Activated B cell treated with CpG ODN at 0.5 μM for 24 hours (primary cell): ENCODE data around the gene GPRC5C. TPM values are rescaled to one million over a fixed set of nuclear protein-coding genes. Genes with fewer than 3 reads are reported as not detected.
A peak's percentile ranks its signal among the peaks of the same experiment; 100 is the strongest.

Experiments
- ATAC-seq: fragments of 200-7000 bp; cut with Tn5 transposase; one replicate; pipeline ENCODE4 v1.10.0; 2021; ENCODE audit warnings: low read depth, mild to moderate bottlenecking, moderate library complexity
- CTCF ChIA-PET: fragments of 350-600 bp; sonication (Branson Sonifier 250); formaldehyde crosslinking; loops from one replicate; lab custom pipeline; 2021; ENCODE audit warnings: antibody characterized with exemption; lab: Charles Lee
- POLR2A ChIA-PET: fragments of 350-600 bp; sonication (Branson Sonifier 250); formaldehyde crosslinking; loops from one replicate; lab custom pipeline; 2021; ENCODE audit warnings: antibody characterized with exemption; lab: Charles Lee
- DNase-seq: peaks from one replicate; pipeline ENCODE4 v3.0.0; 2022
- H3K27ac Mint-ChIP-seq: one replicate; pipeline ENCODE4 v1.8.0; 2020; ENCODE audit warnings: mixed read lengths
- H3K27me3 Mint-ChIP-seq: one replicate; pipeline ENCODE4 v1.8.0; 2021; ENCODE audit warnings: mixed read lengths
- H3K36me3 Mint-ChIP-seq: one replicate; pipeline ENCODE4 v1.8.0; 2021; ENCODE audit warnings: low read depth, mixed read lengths
- H3K4me1 Mint-ChIP-seq: one replicate; pipeline ENCODE4 v1.8.0; 2021; ENCODE audit warnings: mixed read lengths
- H3K4me3 Mint-ChIP-seq: one replicate; pipeline ENCODE4 v1.8.0; 2020; ENCODE audit warnings: mild to moderate bottlenecking, mixed read lengths
- H3K9me3 Mint-ChIP-seq: one replicate; pipeline ENCODE4 v1.8.0; 2020; ENCODE audit warnings: mixed read lengths
- intact Hi-C: fragments of 100-400 bp; cut with micrococcal nuclease; formaldehyde crosslinking; loops from one replicate; pipeline ENCODE4 v1.15.1; 2024
- total RNA-seq: library from RNA; stranded (reverse); gene quantifications from 2 replicates; pipeline ENCODE4 v1.2.3, GENCODE V29; 2022
- TF ChIP-seq, protein P1 (sequence below): fragments of 200-600 bp; IDR thresholded peaks from one replicate; pipeline ENCODE4 v1.8.0; 2022; ENCODE audit warnings: antibody characterized with exemption, mild to moderate bottlenecking

GPRC5C gene
- total RNA-seq, 1 donor from 2014 or later: 17.0 TPM

DNA sequence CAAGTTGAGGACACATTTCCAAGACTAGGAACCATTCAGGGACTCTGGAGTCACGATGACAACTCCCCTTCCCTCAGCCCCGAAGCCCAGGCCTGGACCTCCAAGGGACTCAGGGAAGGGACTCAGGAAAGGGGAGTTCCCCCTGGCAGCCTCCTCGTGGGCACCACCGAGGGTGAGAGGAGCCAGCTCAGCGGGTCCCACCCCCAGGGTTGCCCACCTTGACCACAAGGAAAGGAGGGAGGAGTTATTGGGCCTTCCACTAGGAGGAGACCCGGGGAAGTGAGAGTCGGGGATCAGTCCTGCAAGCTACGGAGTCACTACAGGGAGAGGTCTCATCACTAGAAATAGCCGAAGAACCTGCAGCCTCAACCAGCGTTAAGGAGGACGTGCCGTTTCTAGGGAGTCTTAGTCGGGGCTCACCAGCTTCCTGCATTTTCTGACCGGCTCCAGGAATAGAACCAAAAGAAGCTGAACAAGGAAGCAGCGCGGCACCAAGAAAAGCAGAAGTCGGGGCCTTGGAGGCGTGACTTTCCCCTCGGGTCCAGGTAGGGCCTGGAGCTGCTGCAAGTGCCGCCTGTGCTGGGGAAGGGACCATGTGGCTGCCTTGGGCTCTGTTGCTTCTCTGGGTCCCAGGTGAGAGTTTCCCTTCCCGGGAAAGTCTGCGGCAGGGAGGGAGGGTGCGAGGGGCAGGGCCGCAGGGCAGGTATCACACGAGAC lies 34.4 kb downstream of the GPRC5C start, which contains the start of gene CD300A:
Gene CD300A (plus strand): TSS at position 524 of the 717 bp plus-strand sequence. CDS start 70 bp downstream, at position 594.
- Mint-ChIP-seq H3K27me3 (peaks cover 6% of the 10 kb centered on the region), H3K9me3 (no peaks in the 10 kb centered on the region), H3K4me1 (peaks cover 22% of the 10 kb centered on the region), H3K36me3 (no peaks in the 10 kb centered on the region), H3K4me3 (peak within 1 kb of the TSS; percentile 82), H3K27ac (peak within 1 kb of the TSS; percentile 4)
- peak; percentile 35 for DNase-seq
- ChIA-PET POLR2A (interaction anchor here (0.9 kb wide), 2 partner anchors 62 to 252 kb away, joined by 3 read pairs; no protein-coding TSS in a partner anchor), CTCF (interaction anchor here (0.8 kb wide), 1 partner anchor 21 kb away, joined by 3 read pairs; no protein-coding TSS in a partner anchor)
- ATAC-seq: peak; percentile 51
- intact Hi-C loops: loop anchor here (2.0 kb wide), 1 partner anchor 67 kb away; no protein-coding TSS in a partner anchor
- TF ChIP-seq, protein P1, sequence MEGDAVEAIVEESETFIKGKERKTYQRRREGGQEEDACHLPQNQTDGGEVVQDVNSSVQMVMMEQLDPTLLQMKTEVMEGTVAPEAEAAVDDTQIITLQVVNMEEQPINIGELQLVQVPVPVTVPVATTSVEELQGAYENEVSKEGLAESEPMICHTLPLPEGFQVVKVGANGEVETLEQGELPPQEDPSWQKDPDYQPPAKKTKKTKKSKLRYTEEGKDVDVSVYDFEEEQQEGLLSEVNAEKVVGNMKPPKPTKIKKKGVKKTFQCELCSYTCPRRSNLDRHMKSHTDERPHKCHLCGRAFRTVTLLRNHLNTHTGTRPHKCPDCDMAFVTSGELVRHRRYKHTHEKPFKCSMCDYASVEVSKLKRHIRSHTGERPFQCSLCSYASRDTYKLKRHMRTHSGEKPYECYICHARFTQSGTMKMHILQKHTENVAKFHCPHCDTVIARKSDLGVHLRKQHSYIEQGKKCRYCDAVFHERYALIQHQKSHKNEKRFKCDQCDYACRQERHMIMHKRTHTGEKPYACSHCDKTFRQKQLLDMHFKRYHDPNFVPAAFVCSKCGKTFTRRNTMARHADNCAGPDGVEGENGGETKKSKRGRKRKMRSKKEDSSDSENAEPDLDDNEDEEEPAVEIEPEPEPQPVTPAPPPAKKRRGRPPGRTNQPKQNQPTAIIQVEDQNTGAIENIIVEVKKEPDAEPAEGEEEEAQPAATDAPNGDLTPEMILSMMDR: no peak

DNA sequence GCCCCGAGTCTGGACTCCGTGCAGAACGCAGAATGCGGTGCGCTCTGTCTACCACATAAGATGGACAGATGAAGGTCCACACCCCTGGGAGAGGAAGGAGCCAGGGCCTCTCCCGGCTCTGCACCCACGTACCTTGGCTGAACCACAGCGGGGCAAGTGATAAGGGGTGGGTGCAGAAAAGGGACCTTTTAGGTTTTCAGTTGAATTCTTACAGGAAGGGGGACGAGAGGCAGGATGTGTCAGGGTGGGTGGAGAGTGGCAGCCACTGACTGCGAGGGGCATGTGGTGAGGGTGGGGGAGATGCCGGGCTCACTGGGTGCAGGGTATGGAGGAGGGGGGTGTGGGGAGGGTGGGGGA lies 34.9 kb downstream of the GPRC5C start:
- Mint-ChIP-seq H3K27ac (no peak overlapping the region), H3K4me1 (peaks cover 22% of the 10 kb centered on the region), H3K9me3 (no peaks in the 10 kb centered on the region), H3K27me3 (peaks cover 6% of the 10 kb centered on the region), H3K36me3 (no peaks in the 10 kb centered on the region), H3K4me3 (no peak overlapping the region)
- CTCF ChIA-PET: interaction anchor here (0.8 kb wide), 1 partner anchor 20 kb away, joined by 3 read pairs; no protein-coding TSS in a partner anchor
- intact Hi-C loops: loop anchor here (2.0 kb wide), 1 partner anchor 66 kb away; no protein-coding TSS in a partner anchor
- POLR2A ChIA-PET: interaction anchor here (0.5 to 0.9 kb wide), 3 partner anchors 24 to 253 kb away, joined by 3 to 4 read pairs (median 3); no protein-coding TSS in a partner anchor
- ATAC-seq (peak; percentile 13), DNase-seq (no peak)
- TF ChIP-seq, protein P1: no peak

DNA sequence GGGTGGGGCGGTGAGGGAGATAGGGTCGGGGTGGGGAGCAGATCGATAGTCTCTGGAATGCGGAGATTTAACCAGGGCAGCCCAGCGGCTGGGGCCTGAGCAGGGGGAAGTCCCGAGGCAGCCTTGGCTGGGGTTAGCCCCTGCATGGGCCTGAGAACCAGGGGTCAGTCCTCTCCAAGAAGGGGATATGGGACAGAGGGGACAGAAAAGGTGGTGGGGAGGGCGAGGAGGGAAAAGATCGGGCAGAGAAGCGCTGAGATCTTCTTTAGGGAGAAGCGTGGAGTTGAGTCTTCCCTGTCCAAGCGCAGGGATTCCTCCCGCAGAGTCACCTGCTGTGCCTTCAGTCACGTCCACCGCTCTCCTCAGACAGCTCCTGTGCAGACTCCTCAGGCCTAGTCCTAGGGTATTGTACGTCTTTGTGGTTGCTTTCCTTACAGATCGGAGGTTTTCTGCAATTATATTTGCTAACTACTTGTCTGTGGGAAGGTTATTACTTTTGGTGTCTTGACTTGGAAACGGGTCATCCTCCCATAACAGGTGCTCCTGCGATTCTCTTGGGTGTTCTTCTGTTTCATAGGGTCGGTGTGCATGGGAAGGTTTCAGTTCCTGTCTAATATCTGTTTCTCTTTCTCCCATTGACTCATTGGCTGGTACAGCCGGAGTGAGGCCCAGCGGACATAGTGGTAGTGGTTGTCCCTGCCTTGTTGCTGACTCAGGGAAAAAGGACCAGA lies 35.5 kb downstream of the GPRC5C start:
- H3K4me1 Mint-ChIP-seq: peaks cover 22% of the 10 kb centered on the region
- H3K4me3 Mint-ChIP-seq: peak overlapping the region; percentile 82
- ATAC-seq (peak; percentile 80), DNase-seq (no peak)
- H3K9me3 Mint-ChIP-seq: no peaks in the 10 kb centered on the region
- intact Hi-C loops: loop anchor here (2.0 kb wide), 1 partner anchor 65 kb away; no protein-coding TSS in a partner anchor
- TF ChIP-seq, protein P1: no peak
- peaks cover 6% of the 10 kb centered on the region for H3K27me3 Mint-ChIP-seq
- ChIA-PET CTCF (interaction anchor here (0.6 kb wide), 1 partner anchor 94 kb away, joined by 3 read pairs; no protein-coding TSS in a partner anchor), POLR2A (interaction anchor here (0.5 kb wide), 1 partner anchor 23 kb away, joined by 4 read pairs; no protein-coding TSS in a partner anchor)
- H3K27ac Mint-ChIP-seq: peak overlapping the region; percentile 4
- H3K36me3 Mint-ChIP-seq: no peaks in the 10 kb centered on the region

DNA sequence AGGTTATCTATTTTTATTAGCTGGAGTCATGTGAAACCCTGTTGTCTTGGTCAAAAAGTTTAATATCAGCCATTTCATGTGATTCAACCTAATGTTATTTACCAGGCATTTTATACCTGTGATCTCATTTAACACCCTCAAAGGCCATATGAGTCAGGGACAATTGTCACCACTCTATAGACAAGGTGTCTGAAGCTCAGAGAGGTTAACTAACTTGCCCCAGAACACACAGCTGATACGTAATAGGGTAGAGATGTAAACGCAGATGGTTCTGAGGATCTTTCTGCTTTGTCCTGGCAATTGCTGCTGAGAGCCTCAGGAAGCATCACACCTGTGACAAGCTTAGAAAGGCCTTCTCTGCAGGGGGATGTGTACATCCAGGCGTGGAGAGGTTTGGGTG lies 39.5 kb downstream of the GPRC5C start:
- no peak overlapping the region for H3K27ac Mint-ChIP-seq

More for the DNA sequence above, 39.5 kb downstream of the GPRC5C start:
- ATAC-seq: no peak
- TF ChIP-seq, protein P1: no peak
- DNase-seq: no peak
- peaks cover 9% of the 10 kb centered on the region for H3K36me3 Mint-ChIP-seq
- peaks cover 9% of the 10 kb centered on the region for H3K9me3 Mint-ChIP-seq
- peaks cover 11% of the 10 kb centered on the region for H3K4me1 Mint-ChIP-seq
- intact Hi-C loops: no loop called here
- ChIA-PET CTCF (interaction anchor here (1.6 to 1.8 kb wide), 2 partner anchors 14 to 92 kb away, joined by 4 read pairs; no protein-coding TSS in a partner anchor), POLR2A (no interaction called here)
- H3K27me3 Mint-ChIP-seq: peaks cover 6% of the 10 kb centered on the region
- H3K4me3 Mint-ChIP-seq: no peak overlapping the region
